ENCODE data around the gene HOXA6. TPM values are rescaled to one million over a fixed set of nuclear protein-coding genes. Genes with fewer than 3 reads are reported as not detected.

HOXA6 gene
- total RNA-seq, 1 experiment from 2014 or later = 3.3 TPM

DNA sequence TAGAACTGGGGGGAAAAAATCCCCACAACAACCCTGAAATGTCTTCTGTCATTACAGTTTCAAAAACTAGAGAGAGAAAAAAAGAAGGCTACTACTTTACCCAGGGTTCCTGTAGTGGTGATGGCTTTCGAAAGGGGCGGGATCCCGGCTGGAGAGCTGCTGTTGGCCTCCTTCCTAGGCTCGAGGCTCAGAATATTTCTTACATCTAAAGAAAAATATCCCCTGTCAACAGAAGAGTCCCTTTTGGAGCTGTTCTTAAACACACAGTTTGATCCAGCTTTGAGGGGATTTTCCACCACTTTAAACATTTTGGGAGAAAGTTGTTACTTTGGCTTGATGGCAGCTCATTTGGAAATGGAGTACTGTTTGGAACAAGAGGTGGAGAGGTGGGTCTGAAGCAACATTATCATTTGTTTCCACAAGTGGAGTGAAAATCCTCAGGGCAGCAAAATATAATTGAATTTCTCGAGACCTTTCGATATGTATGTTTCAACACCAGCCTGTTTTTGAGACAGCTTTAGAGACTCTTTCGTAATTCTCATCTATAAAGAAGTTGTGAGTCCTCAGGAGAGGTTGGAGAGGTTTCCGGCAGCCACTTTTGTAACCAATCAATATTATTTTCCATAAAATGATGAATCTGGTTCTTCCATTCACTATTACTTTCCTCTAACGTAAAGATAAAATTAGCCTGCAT, 47.3 kb upstream of the HOXA6 start:
- Histone ChIP-seq H3K27me3 (ENCODE audit: control insufficient read depth, insufficient read depth, low read length) (no peaks in the 10 kb centered on the region; the same call in 1 of the 2 replicates), H3K4me1 (ENCODE audit: control insufficient read depth, insufficient read depth, low read length) (peaks cover 4% of the 10 kb centered on the region; the same call in 1 of the 2 replicates), H3K36me3 (ENCODE audit: control insufficient read depth, insufficient read depth, low read length) (peaks cover 2% of the 10 kb centered on the region; the same call in 1 of the 2 replicates), H3K4me3 (ENCODE audit: low read depth in 2 of 2, low read length in 2 of 2) (no peak overlapping the region), H3K27ac (ENCODE audit: low read length) (no peak overlapping the region), H3K9me3 (ENCODE audit: control insufficient read depth, insufficient read depth, low read depth, low read length) (no peaks in the 10 kb centered on the region)
- no peak for TF ChIP-seq SIN3A (IDR thresholded peaks at IDR 0.05; ENCODE audit: borderline replicate concordance, insufficient read depth, low read depth, low read length)
- TF ChIP-seq, protein P1, sequence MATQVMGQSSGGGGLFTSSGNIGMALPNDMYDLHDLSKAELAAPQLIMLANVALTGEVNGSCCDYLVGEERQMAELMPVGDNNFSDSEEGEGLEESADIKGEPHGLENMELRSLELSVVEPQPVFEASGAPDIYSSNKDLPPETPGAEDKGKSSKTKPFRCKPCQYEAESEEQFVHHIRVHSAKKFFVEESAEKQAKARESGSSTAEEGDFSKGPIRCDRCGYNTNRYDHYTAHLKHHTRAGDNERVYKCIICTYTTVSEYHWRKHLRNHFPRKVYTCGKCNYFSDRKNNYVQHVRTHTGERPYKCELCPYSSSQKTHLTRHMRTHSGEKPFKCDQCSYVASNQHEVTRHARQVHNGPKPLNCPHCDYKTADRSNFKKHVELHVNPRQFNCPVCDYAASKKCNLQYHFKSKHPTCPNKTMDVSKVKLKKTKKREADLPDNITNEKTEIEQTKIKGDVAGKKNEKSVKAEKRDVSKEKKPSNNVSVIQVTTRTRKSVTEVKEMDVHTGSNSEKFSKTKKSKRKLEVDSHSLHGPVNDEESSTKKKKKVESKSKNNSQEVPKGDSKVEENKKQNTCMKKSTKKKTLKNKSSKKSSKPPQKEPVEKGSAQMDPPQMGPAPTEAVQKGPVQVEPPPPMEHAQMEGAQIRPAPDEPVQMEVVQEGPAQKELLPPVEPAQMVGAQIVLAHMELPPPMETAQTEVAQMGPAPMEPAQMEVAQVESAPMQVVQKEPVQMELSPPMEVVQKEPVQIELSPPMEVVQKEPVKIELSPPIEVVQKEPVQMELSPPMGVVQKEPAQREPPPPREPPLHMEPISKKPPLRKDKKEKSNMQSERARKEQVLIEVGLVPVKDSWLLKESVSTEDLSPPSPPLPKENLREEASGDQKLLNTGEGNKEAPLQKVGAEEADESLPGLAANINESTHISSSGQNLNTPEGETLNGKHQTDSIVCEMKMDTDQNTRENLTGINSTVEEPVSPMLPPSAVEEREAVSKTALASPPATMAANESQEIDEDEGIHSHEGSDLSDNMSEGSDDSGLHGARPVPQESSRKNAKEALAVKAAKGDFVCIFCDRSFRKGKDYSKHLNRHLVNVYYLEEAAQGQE (IDR thresholded peaks at IDR 0.05; ENCODE audit: insufficient read depth in 1 of 2, low read depth in 2 of 2, low read length in 1 of 2) = no peak
- TF ChIP-seq, protein P2, sequence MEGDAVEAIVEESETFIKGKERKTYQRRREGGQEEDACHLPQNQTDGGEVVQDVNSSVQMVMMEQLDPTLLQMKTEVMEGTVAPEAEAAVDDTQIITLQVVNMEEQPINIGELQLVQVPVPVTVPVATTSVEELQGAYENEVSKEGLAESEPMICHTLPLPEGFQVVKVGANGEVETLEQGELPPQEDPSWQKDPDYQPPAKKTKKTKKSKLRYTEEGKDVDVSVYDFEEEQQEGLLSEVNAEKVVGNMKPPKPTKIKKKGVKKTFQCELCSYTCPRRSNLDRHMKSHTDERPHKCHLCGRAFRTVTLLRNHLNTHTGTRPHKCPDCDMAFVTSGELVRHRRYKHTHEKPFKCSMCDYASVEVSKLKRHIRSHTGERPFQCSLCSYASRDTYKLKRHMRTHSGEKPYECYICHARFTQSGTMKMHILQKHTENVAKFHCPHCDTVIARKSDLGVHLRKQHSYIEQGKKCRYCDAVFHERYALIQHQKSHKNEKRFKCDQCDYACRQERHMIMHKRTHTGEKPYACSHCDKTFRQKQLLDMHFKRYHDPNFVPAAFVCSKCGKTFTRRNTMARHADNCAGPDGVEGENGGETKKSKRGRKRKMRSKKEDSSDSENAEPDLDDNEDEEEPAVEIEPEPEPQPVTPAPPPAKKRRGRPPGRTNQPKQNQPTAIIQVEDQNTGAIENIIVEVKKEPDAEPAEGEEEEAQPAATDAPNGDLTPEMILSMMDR (IDR thresholded peaks at IDR 0.05) = no peak
- no peak for TF ChIP-seq POLR2AphosphoS5 (IDR thresholded peaks at IDR 0.05; ENCODE audit: low read depth, low read length)
- no peak for TF ChIP-seq TCF7L2 (IDR thresholded peaks at IDR 0.05; ENCODE audit: low read depth, low read length)
- POLR2A ChIA-PET = no interaction called here
- no peak for ATAC-seq
- CTCF ChIA-PET = interaction anchor here (0.6 kb wide), 1 partner anchor 13 kb away, joined by 7 read pairs; no protein-coding TSS in a partner anchor
- intact Hi-C loops (cut with micrococcal nuclease; ENCODE audit: unreplicated experiment) = loop anchor here (5.0 kb wide), 3 partner anchors 412 to 902 kb away; no protein-coding TSS in a partner anchor
- in situ Hi-C loops (cut with HindIII; ENCODE audit: low pct_unique_long_range_greater_than_20kb, low sequenced_read_pairs) = no loop called here
- BruUV-seq (replicated peaks) = no TSS peak
- DNase-seq (ENCODE audit: low read depth, low spot score) = no peak

DNA sequence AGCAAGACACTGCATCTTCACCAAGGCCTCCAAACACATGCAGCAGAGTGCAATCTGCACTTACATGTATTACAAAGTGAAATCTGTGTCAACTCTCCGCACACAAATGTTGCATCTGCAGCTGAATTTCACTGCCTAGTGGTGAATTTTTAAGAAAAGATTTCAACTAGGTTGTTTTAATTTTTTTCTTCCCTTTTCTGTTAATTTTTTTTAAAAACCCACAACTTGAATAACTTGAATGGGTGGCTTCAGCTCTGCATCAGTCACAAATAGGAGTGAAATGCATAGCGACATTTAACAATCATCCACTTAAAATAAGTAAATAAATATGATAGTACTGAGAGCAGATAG, 46.4 kb upstream of the HOXA6 start:
- Histone ChIP-seq H3K27me3 (ENCODE audit: control insufficient read depth, insufficient read depth, low read length) (no peaks in the 10 kb centered on the region; the same call in 1 of the 2 replicates), H3K4me3 (ENCODE audit: low read depth in 2 of 2, low read length in 2 of 2) (no peak overlapping the region), H3K4me1 (ENCODE audit: control insufficient read depth, insufficient read depth, low read length) (peaks cover 4% of the 10 kb centered on the region; the same call in 1 of the 2 replicates), H3K27ac (ENCODE audit: low read length) (no peak overlapping the region), H3K9me3 (ENCODE audit: control insufficient read depth, insufficient read depth, low read depth, low read length) (no peaks in the 10 kb centered on the region), H3K36me3 (ENCODE audit: control insufficient read depth, insufficient read depth, low read length) (peaks cover 2% of the 10 kb centered on the region; the same call in 1 of the 2 replicates)
- ATAC-seq (no peak), DNase-seq (ENCODE audit: low read depth, low spot score) (no peak)
- in situ Hi-C loops (cut with HindIII; ENCODE audit: low pct_unique_long_range_greater_than_20kb, low sequenced_read_pairs) = no loop called here
- intact Hi-C loops (cut with micrococcal nuclease; ENCODE audit: unreplicated experiment) = no loop called here
- ChIA-PET POLR2A (no interaction called here), CTCF (no interaction called here)
- TF ChIP-seq SIN3A (IDR thresholded peaks at IDR 0.05; ENCODE audit: borderline replicate concordance, insufficient read depth, low read depth, low read length) (no peak), POLR2AphosphoS5 (IDR thresholded peaks at IDR 0.05; ENCODE audit: low read depth, low read length) (no peak), TCF7L2 (IDR thresholded peaks at IDR 0.05; ENCODE audit: low read depth, low read length) (no peak)
- TF ChIP-seq, protein P1 (IDR thresholded peaks at IDR 0.05; ENCODE audit: insufficient read depth in 1 of 2, low read depth in 2 of 2, low read length in 1 of 2) = no peak
- TF ChIP-seq, protein P2 (IDR thresholded peaks at IDR 0.05) = no peak
- BruUV-seq (replicated peaks) = no TSS peak

All from Panc1 (cell line).